IPS-NIHi11 (cell line): ENCODE measurements around the gene GFAP.

Source experiments
- DNase-seq: peaks from one replicate; pipeline ENCODE4 v3.0.0; 2012; ENCODE audit warnings: mixed read lengths, low spot score

Gene GFAP

DNA sequence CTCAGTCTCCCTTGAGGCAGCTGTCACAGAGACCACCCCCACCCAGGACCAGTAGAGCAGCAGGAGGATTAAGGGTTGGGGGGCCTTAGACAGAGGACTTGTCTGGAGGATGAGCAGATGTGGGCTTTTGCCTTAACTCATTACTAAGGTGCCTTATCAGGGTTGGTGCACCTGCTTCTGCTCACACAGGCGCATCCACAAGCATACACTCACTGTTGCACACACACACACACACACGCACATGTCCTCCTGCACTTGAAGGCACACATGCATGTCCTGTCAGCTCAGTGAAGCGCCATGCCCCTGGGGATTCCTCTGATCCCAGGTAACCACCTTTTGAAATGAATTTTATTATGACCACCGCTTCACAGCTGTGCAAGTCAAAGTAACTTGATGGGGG is 1.2 kb downstream of the GFAP start:
- DNase-seq, result no peak

DNA sequence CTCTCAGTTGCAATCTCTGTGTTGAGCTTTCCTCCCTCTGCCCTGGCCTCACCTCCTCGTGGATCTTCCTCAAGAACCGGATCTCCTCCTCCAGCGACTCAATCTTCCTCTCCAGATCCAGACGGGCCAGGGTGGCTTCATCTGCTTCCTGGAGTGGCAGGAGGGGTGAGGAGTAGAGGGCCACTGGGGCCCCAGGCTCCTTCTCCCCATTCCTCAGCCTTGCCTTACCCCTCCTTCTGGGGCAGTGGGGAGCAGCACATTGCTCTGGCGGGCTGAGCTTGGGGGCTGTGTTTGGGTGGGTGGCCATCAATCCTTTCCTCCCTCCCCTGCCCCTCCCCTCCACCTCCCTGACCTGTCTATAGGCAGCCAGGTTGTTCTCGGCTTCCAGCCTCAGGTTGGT is 1.6 kb downstream of the GFAP start:
- no peak for DNase-seq

- DNase-seq, result no peak
Observed at GRCh38 chr17:44912763-44913544, 2.3 kb downstream of the GFAP start.

- DNase-seq, result peak; percentile 91
Observed at GRCh38 chr17:44911133-44912001, 3.9 kb downstream of the GFAP start.

- DNase-seq, result no peak
Observed at GRCh38 chr17:44910231-44911106, 4.8 kb downstream of the GFAP start.

- no peak for DNase-seq
Observed at GRCh38 chr17:44909681-44910144, 5.6 kb downstream of the GFAP start.

GRCh38 chr17:44908761-44909326 is 6.5 kb downstream of the GFAP start:
- DNase-seq, result no peak

DNA sequence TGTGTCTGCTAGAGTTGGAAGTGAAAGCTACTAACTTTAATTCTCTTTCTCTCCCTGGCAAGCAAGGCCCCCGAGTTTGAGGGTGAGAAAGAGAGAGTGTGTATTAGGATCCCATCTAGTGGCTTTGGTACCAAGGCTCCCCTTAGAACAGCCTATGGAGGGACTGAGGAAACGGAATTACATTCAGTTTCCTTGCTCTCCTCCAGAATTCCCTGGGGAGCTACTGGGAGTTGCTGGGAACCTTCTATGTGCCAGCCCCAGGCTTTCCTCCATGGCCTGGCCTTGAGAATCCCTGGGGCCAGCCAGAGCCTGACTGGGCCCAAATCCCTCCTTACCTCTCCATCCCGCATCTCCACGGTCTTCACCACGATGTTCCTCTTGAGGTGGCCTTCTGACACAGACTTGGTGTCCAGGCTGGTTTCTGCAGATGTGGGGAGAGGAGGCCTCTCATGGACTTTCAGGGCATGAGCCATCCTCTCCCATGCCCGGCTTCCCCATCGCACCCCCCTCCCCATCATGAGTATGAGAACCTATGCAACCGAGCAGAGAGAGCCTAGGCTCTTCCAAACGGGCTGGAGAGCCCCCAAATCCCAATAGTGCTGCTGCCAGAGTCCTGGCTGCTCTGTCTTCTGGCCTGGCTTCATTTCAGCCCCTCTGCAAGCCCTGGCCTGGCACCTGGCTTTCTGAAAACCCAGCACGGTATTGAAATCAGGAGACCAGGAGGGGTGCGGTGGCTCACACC is 7.4 kb downstream of the GFAP start:
- no peak for DNase-seq

- no peak for DNase-seq
Observed at GRCh38 chr17:44906763-44907728, 8.3 kb downstream of the GFAP start.

DNA sequence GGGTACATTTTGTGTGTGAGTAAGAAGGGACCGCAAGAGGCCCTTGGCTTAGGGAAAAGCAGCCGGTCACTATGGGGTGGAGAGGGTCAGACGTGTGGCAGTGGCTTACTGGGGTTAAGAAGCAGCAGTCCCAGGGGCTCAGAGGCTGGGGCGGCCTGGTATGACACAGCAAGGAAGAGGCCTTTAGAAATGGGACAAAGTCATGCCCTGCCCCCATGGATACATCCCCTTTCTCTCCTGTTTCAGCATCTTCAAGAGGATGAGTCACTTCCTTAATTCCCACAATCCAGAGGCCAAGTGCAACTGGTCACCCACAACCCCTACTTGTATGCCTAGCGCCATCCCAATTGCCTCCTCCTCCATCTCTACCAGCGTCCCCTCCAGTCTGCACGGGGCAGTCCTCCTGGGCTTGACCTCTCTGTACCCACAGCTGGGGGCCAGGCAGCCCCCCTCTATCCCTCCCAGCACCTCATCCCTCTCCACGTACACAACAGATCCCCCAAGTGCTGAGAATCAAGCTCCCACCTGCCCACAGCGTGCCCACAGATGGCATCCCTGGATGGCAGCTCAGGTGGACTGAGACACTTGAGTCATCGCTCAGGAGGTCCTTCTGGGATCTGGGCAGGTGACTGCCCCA is 9.2 kb downstream of the GFAP start:
- DNase-seq, result no peak

GRCh38 chr17:44905006-44906000 is 10.0 kb downstream of the GFAP start:
- no peak for DNase-seq

GRCh38 chr17:44904001-44904984 is 11.0 kb downstream of the GFAP start:
- DNase-seq, result no peak

DNA sequence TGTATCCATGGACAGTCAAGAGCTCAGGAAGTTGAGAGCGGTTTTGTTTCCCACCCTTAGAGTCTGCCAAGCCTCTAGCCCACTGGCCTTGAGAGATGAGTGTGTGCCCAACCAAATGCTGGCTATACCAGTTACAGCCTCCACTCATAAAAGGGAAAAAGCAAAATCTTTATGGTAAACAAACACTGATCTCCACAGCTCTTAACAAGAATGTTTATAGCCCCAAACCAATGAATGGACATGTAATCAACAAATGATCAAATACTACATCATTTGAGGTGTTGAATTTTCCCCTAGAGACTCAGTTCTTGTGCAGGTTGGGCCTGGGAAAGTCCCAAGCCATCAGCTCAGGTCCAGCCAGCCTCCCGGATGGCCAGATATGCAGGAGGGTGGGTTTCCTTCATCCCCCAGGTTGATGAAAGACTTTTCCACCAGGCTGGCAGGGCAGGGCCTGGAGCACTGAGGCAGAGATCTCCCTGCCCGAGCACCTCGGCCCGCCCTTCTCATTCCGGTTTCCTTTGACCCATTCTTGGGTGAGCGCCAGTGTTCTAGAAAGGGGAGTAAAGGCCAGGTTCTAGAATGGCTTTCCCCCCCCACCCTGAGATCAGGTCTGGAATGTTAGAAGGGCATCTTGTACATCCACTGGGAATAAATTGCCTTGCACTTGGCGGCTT is 12.2 kb downstream of the GFAP start:
- no peak for DNase-seq

DNA sequence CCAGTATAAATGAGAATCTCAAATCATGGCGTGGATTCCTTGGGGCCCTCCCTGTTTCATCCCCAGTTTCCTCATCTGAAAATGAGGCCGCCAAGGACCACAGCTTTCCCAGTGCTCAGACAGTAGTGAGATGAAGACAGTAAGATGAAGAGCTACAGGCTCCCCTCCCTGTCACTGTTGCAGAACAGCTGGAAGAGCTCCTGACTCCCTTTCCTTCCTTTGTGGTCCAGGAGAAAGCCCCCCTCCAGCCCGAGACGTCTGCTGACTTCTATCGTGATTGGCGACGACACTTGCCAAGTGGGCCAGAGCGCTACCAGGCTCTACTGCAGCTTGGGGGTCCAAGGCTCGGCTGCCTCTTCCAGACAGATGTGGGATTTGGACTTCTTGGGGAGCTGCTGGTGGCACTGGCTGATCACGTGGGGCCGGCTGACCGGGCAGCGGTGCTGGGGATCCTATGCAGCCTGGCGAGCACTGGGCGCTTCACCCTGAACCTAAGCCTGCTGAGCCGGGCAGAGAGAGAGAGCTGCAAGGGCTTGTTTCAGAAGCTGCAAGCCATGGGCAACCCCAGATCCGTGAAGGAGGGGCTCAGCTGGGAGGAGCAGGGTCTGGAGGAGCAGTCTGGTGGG is 13.1 kb downstream of the GFAP start:
- no peak for DNase-seq

GRCh38 chr17:44901411-44901921 is 13.8 kb downstream of the GFAP start:
- DNase-seq, result no peak

DNA sequence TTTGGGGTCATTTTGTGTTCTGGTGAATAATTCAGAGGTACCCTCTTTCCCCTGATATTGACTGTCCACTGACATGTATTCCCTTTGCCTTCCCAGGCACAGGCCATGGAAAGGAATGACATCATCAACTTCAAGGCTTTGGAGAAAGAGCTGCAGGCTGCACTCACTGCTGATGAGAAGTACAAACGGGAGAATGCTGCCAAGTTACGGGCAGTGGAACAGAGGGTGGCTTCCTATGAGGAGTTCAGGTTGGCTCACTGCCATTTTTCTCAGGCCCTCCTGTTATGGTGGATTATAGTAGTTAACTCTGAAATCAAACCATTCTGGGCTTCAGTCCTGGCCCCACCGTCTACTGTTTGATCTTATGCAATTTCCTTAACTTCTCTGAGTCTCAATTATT is 14.4 kb downstream of the GFAP start:
- DNase-seq, result no peak
